Activated T-cell treated with anti-CD3 and anti-CD28 coated beads for 1 hour (primary cell): Measurements from ENCODE around the gene VOPP1.

Source experiments
- DNase-seq: peaks from one replicate; pipeline ENCODE4 v3.0.0-alpha.2; 2020; ENCODE audit warnings: low read depth

VOPP1 gene

DNA sequence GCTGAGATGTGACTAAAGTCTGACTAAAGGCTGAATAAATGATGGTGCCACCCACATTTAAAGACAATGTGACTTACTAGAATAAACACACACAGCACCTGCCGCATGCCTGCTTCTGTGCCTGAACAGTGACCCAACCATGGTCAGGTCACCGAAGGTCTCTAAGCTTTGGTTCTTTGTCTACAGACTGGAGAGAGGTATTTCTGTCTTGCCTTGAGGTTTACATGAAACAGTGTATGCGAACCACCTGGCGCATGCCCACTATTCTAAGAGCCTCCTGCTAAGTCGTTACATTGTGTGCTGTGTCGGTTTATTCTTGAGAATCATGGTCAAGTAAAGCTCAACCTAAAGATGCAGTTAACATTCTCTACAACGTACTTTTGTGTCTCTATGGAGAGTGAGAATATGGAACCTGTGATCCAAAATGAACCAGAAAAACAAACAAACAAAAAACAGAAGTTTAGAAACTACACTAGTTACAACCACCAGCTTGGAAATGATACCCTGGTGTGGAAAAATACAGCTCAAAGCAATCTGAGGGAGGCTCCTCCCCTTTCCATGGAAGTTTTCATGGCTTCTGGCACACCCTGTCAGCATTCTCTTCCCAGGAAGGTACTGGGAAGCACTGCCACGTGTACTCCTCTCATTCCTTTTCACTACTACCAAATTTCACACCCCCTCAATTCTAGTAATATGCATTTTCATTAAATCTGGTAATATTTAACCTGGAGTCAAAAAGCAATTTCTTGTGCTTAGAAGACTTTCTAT is 40.0 kb downstream of the VOPP1 start:
- no peak for DNase-seq

DNA sequence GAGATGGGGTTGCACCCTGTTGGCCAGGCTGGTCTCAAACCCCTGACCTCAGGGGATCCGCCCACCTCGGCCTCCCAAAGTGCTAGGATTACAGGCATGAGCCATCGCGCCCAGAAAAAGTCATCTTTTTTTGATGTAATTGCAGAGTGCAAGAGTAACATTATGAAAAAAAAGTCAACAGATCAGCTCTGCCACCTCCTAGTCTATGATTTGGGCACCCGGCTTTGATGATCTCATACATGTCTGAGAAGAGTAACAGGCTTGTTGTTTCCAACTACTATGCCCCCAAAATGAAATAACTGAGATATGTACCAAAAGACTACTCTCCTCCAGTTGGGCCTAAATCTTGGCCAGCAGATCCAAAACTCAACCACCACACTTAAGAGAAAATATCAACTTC is 40.8 kb downstream of the VOPP1 start:
- DNase-seq: no peak

GRCh38 chr7:55527307-55527706 is 45.0 kb downstream of the VOPP1 start:
- no peak for DNase-seq

DNA sequence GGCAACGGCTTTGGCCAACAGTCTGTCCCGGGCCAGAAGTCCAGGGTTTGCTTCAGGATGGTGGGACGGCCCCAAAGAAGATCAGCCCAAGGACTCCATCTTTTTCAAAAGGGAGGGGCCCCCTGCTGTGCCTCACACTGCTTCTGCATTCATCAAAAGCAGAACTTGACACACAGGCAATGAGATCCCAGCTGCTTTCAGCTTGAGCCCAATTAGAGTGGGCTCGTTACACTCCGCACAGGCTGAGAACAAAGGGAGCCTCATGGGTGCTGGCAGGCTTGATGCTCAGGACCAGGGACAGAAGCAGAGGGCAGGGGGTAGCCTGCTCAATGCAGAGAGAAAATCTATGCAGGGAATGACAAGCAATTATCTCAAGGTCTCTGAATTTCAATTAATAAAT is 45.5 kb downstream of the VOPP1 start:
- no peak for DNase-seq

- no peak for DNase-seq
These were observed 46.0 kb downstream of the VOPP1 start for GRCh38 chr7:55526329-55526728.

DNA sequence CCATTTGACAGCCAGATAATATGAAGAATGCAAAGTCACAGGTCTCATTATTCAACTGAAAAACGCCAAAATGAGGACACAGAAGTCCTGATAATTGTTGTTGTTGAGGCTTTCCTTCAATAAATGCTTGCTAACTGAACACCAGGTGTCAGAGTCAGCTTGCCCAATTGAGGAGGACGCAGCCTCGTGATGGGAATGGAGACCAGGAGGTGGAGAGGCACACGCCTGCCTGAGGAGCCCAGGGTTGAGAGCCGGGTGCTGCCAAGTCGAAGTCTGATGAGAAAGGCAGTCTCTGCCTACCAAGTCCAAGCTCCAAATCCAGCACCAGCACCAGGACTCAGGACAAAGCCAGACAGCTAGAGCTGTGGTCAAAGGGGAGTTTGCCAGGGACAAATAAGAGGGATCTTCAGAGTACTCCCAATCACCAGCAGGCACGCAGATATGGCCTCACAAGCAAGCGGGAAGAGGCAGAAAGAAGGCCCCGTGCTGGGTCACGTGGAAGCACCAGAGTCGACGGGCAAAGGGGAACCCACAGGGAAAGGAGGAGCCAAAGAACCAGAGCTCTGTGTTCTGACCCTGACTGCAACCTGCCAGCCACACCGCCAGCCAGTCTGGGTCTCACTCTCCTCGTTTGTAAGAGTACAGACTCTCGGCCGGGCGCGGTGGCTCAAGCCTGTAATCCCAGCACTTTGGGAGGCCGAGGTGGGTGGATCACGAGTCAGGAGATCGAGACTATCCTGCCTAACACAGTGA is 47.6 kb downstream of the VOPP1 start:
- DNase-seq: no peak

DNA sequence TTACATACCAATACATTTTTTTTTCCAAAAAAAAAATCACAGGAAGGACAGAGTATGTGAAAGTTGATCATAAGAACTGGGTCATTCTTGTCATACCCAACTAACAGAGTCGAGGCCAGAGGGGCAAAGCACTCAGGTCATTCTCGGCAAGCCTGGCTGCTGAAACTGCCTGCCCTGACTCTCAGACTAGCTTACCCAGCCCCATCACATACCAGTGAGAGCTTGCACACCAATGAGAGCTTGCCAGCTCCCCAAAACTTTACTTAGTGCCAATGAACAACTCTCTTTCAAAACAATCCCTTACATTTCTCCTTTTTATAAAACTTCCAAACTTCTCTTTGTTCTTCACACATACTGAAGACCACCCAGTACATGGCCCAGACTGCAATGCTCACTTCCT is 48.9 kb downstream of the VOPP1 start:
- no peak for DNase-seq

DNA sequence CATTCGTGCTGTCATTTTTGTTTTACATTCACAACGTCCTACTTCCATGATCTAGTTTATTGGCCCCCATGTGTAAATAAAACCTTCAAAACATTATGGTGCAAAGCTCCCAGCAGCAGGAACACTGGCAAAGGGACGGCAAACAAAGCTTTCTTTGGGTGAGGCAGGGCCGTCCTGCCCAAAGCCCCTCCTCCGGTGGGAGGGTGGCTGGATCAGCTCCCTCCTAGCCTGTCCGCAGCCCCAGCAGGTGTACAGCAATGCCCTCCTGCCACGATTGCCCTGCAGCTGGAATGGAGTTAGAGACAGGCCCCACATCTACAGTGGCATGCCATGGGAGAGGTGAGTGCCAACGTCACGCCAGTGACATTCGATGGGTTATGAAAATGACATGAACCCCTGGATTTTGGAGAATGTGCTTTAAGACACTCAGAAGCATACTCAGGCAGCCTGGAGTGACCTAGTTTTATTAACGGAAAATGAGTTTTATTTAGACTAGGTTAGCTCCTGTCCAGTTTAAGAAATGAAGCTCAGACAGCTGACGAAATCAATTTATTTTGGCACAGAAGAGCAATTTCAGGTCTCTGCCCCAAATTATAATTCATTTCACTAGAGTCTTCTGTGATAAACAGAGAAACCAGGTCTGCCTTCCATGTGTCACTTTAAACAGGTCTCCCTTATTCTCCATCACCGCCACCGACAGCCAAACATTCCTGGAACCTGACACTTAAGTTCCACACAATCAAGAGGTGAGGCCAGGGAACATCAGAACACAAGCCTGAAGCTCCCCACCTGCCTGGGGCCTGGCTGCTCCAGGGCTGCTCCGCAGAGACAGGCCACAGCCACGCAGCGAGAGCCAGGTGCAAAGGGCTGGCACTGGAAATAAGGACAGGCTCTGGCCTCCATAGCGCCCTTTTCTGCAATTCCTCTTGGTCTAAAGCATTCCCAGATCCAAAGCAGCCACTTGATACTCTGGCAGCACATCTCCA is 50.1 kb downstream of the VOPP1 start:
- DNase-seq: no peak

DNA sequence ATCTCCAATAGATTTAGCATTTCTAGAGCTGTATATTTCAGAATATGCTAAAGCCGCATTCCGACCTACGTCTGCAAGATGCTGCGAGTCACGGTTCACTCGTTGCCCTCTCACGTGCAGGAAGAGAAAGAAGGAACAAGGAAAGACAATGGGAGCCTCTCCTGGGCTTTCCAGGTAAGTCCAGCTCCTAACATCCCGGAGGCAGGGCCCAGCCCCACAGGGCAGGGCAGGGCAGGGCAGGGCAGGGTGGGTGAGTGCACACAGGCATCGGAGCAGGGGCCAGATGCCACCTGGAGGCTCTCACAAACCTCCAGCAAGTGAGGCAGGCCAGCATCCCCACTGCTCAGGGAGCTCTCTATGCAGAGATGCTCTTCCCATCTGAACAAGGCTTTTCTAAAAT is 50.8 kb downstream of the VOPP1 start:
- DNase-seq: no peak

GRCh38 chr7:55520426-55521140 is 51.7 kb downstream of the VOPP1 start:
- no peak for DNase-seq

GRCh38 chr7:55518836-55519235 is 53.5 kb downstream of the VOPP1 start:
- DNase-seq: no peak

DNA sequence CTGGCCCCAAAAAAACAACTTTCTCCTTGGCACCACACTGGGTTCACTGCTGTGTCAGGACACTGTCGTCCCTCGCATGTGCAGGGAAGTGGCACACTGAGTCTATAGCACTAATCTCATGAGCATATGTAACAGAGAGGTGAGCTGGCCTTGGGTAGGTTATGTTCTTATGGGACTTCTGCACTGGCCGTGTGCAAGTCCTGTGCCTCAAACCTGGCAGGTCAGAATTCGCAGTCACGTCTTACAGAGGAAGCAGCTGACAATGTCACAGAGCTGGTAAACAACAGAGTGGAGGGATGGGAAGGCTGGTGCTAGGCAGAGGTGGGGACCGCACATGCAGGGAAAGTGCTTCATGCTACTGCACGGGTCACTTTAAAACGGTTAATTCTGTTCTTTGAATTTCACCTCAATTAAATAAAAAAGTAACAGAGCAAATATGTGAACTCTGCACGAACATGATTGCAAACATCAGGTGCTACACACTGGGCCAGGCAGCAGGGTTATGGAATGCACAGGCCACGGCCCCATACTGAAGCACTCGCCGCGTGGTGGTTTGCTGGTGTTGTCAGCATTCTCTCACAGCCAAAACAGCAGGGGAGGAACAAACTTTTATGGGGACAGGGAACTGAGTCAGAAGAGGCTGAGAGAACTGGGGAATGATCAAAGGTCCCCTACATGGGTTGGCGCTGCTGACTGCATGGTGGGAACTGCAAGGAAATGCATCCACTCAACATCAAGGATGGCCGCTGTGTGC is 54.2 kb downstream of the VOPP1 start:
- DNase-seq: no peak

DNA sequence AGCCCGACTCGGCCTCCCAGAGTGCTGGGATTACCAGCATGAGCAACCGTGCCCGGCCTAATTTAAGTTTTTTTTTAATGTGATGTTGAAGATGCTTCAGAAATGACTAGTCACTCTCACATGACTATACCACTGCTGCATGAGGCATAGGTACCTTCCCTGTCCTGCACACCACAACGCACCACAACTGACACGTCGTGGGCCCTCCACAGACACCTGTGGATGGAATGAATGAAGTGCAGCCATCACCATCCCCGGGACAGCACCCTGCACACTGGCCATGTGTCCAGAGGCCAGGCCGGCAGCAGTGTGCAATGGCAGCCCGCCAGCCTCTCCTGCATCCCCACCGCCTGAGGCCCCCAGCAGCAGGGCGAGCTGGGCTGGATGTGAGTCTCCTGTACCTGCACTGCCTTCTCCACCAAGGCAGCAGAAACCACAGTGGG is 55.1 kb downstream of the VOPP1 start:
- DNase-seq: no peak

DNA sequence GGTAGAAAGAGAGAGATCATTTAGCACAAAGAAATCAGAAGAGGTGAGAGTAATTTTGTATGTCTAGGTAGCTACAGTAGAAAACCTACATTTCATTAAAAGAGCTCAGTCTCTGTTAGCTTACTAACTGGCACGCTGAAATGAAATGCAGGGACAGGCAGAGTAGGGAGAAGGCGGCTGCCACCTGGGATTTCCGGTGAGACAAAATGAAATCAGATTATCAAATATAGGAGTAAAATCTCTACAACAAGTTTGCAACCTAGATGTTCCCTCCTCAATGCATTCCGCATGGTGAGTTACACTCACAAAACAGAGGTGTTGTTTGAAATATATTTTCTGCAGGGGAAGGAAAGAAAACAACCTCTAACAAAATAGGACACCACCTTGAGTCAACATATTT is 55.9 kb downstream of the VOPP1 start:
- no peak for DNase-seq

DNA sequence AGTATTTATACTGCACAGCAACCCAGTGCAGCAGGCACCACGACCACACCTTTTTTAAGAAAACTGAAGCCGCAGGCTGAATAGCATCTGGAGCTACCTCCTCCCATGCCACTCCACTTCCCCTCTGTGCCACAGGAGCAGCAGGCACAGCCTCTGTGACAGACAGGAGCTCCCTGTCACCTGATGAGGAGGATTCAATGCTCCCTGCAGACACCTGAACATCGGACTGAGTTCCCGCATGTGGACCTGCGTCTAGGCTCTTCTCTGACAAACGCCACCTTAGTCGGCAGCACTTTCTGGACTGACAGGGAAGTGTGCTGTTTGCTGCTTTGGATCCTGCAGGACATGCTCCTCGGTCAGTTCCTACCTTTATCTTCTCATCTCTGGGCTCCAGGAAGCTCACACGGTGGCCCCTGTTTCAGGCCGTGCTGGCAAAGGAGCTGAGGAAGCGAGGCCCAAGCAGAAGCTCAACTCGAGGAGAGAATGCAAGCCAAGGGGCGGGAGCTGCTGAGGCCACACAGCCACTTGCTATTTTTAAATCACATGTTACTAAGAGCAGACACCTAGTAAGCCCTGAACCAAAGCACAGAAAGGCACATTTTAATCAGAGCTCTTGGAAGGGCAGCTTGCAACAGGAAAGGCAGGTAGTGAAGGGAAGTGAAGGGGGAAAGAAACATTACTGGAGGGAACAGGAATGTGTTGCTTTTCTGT is 56.6 kb downstream of the VOPP1 start:
- DNase-seq: no peak

GRCh38 chr7:55514546-55515265 is 57.6 kb downstream of the VOPP1 start:
- DNase-seq: no peak

DNA sequence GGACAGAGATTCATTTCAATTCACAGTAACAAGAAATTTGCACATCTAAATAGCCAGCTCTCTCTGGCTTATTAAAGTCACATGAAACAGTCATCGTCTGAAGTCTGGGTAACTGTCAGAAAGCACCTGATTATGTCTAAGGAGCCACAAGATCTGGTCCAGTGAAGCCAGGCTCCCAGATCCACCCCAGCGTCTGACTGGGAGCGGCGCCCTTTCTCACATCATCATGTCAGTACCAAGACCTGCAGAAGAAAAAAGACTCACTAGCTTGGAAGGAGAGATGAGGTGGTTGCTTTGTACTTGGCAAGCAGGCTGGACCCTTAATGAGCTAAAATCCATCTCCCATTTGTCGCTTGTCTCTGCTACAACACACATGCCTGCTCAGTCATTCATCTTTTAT is 58.4 kb downstream of the VOPP1 start:
- no peak for DNase-seq

DNA sequence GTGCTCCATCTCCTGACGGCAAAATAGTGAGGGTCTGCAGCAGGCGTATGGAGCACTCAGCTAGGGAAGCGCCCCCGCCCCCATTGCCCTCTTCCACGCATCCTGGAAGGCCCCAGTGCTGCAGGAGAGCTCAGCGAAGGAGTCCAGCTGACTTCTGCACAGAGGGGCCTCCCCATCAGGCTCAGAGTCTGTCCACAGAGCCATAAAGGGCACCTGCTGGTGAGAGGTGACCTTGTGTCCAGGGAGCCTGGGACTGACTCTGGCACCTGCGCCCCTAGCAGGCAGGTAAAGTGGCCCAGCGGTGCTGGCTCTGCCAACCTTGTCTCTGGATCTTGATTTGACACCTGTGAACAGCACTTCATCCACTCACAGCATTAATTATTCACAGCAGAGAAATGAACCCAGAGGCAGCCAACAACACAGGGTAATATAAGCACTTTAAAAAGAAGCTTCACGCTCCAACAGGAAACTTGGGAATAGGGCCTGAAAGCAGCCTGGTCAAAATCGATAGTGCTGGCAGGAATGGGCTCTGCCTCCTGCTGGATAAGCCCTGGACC is 59.6 kb downstream of the VOPP1 start:
- no peak for DNase-seq

GRCh38 chr7:55510621-55511020 is 61.7 kb downstream of the VOPP1 start:
- DNase-seq: no peak
